Mesodermal cell (in vitro differentiated cells): ENCODE data around the gene HSH2D.
"Not testable (repeated sequence)": the region's sequence is repeated elsewhere in the genome, so short reads cannot be mapped to it uniquely, and the experiment has no call there.

Experiments used
- H3K27ac ChIP-seq: 2 replicates; pipeline ENCODE4 v1.7.0; 2013; ENCODE audit warnings: mild to moderate bottlenecking, low read depth, low read length, moderate library complexity; ENCODE audit not compliant: severe bottlenecking
- H3K36me3 ChIP-seq: 2 replicates; pipeline ENCODE4 v1.7.1; 2013; ENCODE audit warnings: mild to moderate bottlenecking, low read length, moderate library complexity; ENCODE audit not compliant: control insufficient read depth, insufficient read depth
- H3K4me1 ChIP-seq: one replicate; pipeline ENCODE4 v1.7.1; 2013; ENCODE audit warnings: mild to moderate bottlenecking, low read length; ENCODE audit not compliant: insufficient read depth, control insufficient read depth, poor library complexity, severe bottlenecking
- H3K4me3 ChIP-seq: 2 replicates; pipeline ENCODE4 v1.7.0; 2013; ENCODE audit warnings: low read length, control low read depth, mild to moderate bottlenecking; ENCODE audit not compliant: insufficient read depth, poor library complexity, severe bottlenecking; ENCODE audit errors: extremely low read depth
- H3K9me3 ChIP-seq: 2 replicates; pipeline ENCODE4 v1.7.1; 2013; ENCODE audit warnings: mild to moderate bottlenecking, low read length, moderate library complexity; ENCODE audit not compliant: control insufficient read depth
- WGBS, 2 experiments: methylation state at CpG; one replicate each; pipeline ENCODE4 v1.1.5; 2013; ENCODE audit warnings: missing lambda C conversion rate in 2 of 2; ENCODE audit not compliant: insufficient coverage in 2 of 2; 5-methylcytosine and 5-hydroxymethylcytosine counted together

Gene HSH2D

DNA sequence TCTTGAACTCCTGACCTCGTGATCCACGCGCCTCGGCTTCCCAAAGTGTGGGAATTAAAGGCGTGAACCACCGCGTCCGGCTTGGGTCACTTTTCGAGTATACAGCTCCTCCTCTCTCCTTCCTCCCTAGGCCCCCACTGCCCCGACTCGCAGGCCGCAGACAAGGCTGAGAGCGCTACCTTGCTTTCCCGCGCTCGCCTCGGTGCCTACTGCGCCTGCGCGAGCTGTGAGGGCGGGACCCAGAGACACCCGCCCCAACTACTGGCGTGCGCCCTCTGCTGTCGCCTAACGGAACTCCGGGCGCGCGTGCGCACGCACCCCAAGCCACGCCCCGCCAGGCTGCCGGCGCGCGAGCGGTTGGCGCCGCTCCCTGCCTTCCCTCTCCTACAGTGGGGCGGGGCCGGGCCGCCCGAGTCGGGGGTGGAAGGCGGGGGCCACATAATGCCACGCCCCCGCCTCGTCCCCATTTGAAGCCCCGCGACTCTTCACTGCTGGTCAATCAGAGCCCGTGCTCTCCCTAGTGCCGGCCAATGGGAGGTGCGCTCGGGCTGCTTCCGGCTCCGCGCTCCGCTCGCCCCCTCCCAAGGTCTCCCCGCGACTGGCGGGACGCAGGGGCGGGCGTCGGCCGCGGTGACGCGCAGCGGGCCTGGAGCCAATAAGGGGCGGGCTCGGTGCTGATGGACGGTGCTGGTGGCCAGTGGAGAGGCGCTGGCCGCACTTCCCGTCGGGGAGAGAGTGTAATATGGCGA is 32.2 kb upstream of the HSH2D start, which contains the start of gene RAB8A:
Gene RAB8A (plus strand): TSS at position 730 of the 749 bp plus-strand sequence. CDS start 13 bp downstream, at position 743.
- Histone ChIP-seq H3K9me3 (no peaks in the 10 kb centered on the region), H3K36me3 (peaks cover 31% of the 10 kb centered on the region), H3K27ac (peak within 1 kb of the TSS; percentile 69), H3K4me3 (peak within 1 kb of the TSS; percentile 100), H3K4me1 (peaks cover 14% of the 10 kb centered on the region)
- WGBS, 2 experiments, result 2 to 4% methylated on average over 53 to 56 of the region's 81 CpGs

DNA sequence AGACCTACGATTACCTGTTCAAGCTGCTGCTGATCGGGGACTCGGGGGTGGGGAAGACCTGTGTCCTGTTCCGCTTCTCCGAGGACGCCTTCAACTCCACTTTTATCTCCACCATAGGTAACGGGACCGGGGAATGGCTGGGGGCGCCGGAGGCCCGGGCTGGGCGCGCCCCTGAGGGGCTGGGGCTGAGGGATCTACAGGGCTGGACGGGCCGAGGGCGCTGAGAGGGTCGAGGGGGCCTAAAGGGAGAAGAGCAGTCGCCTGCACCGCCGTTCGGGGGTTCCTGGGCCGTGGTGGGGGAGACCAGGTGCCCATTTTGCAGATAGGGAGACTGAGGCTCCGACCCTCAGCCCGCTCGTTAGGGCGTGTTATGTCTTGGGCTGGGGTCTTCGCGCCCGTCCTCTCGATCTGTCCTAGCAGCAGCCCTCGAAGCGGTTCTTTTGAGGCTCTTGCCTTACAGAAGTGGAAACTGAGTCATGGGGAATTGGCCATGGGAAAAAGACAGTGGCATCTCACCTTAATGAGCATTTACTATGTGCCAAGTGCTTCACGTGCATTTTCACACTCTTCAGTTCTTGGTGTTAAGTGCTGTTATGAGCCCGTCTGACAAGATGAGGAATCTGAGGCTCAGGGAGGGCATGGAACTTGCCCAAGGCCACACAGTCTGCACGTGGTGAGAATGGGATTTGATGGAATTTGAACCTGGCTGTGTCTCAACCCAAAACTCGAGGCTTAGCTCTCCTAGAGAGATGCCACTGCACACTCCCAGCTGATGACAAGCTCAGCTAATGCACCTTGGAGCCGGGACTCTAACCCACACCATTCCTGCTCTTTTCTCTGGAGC is 31.4 kb upstream of the HSH2D start:
- Histone ChIP-seq H3K36me3 (peaks cover 36% of the 10 kb centered on the region), H3K4me1 (peaks cover 14% of the 10 kb centered on the region), H3K9me3 (no peaks in the 10 kb centered on the region), H3K4me3 (peak overlapping the region; percentile 100), H3K27ac (peak overlapping the region; percentile 69)
- 3 to 5% methylated on average over 22 to 27 of the region's 37 CpGs for WGBS, 2 experiments

- Histone ChIP-seq H3K9me3 (no peaks in the 10 kb centered on the region), H3K4me3 (peak overlapping the region; percentile 100), H3K36me3 (peaks cover 39% of the 10 kb centered on the region), H3K4me1 (peaks cover 14% of the 10 kb centered on the region), H3K27ac (peak overlapping the region; percentile 10)
- WGBS, 2 experiments, result 83 to 92% methylated on average over 1 of the region's 2 CpGs
Observed at GRCh38 chr19:16112778-16113177, 30.7 kb upstream of the HSH2D start.

DNA sequence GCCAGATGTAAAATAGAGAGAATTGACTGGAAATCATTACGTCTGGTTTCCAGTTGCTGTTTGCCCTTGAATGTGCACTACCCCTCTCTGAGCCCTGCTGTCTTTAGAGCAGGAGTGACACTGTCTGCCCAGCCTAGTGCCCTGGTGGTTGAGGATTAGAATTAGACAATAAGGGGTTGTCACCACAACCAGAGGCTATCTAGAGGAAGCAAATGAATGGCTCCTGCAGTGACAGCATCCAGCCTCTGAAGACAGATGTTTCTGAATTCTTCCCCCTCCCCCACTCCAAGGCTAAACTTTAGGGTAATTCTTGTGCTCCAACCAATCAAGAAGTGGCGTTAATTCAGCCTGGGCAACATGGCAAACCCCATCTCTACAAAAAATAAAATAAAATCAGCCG is 29.8 kb upstream of the HSH2D start:
- WGBS, 2 experiments, result 63 to 100% methylated on average over 2 to 3 of the region's 3 CpGs

DNA sequence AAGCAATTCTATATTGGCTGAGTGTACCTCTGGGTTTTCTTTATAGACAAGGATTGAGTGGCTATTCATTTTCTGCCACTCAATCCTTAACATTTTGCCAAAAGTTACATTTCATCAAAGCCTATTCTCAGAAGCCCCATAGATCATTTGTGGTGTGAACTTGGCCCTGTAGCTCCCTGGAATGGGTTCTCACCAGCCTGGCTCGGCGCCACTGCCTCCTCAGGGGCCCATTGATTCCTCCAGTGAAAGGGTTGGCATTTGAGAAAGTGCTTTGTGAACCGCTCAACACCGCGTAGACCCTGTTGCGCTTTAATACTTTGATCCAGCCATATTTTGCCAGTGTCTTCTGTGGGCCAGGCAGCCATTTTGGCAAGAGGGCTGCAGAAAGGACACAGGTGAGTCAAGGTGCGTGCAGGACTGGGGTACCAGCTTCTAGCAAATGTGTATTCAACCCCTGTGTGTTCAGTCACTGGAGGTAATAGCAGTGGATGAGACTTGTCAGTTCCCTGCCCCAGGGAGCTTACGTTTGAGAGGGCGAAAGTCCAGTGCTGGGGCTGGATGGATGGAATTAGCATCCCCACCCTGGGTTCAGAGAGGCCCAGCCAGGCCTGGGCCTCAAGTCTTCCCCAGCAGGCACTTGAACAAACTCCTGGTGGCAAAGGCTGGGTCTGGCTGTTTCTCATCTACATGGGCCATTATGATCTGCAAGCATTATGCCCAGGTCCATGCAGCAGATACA is 28.0 kb upstream of the HSH2D start:
- Histone ChIP-seq H3K4me3 (no peak overlapping the region), H3K27ac (peak overlapping the region; percentile 10), H3K36me3 (peaks cover 66% of the 10 kb centered on the region), H3K4me1 (peaks cover 14% of the 10 kb centered on the region), H3K9me3 (no peaks in the 10 kb centered on the region)
- 94 to 96% methylated on average over 8 to 9 of the region's 9 CpGs for whole genome bisulfite sequencing, 2 experiments

More for the DNA sequence above, 29.8 kb upstream of the HSH2D start:
- peaks cover 49% of the 10 kb centered on the region for H3K36me3 ChIP-seq
- no peaks in the 10 kb centered on the region for H3K9me3 ChIP-seq
- no peak overlapping the region for H3K4me3 ChIP-seq
- H3K27ac ChIP-seq, result no peak overlapping the region
- H3K4me1 ChIP-seq, result peaks cover 14% of the 10 kb centered on the region

DNA sequence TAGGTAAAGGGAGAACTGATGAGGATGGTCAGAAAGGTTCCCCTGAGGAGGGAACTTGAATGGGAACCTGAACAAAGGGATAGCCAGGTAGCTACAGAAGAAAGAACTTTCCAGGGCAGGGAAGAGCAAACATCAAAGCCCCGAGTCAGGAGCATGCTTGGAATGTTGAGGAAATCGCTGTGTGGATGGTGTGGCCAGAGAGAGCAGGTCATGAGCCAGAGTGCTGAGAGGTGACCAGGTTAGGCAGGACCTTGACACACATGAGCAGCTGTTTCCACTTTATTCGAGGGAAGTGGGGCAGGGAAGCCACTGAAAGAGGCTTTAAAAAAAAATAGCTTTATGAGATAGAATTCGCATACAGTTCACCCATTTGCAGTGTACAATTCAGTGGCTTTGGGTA is 27.4 kb upstream of the HSH2D start:
- peaks cover 70% of the 10 kb centered on the region for H3K36me3 ChIP-seq
- 93 to 98% methylated on average over 2 to 4 of the region's 4 CpGs for WGBS, 2 experiments
- H3K27ac ChIP-seq, result no peak overlapping the region
- no peaks in the 10 kb centered on the region for H3K9me3 ChIP-seq
- peaks cover 14% of the 10 kb centered on the region for H3K4me1 ChIP-seq
- H3K4me3 ChIP-seq, result no peak overlapping the region

DNA sequence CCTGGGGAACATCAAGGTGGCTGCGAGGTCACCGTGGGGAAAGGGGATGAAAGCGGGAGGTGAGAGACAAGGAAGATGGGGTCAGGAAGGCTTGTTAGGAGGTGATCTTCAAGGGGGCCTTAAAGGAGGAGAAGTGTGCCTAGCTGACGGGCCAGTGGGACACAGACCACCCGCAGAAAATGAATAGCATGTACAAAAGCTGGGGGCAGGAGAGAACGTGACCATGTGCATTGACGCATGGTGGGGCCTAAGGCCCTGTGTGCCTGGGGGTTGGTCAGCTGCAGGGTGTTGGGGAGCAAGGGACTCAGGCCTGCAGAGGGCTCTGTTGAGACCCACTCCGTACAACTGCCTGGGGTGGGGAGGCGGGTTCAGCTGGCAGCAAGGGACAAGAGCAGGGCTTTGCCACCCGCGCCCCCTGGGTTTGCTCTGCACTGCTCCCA is 25.9 kb upstream of the HSH2D start:
- Histone ChIP-seq H3K27ac (no peak overlapping the region), H3K9me3 (no peaks in the 10 kb centered on the region), H3K4me3 (no peak overlapping the region), H3K36me3 (peaks cover 85% of the 10 kb centered on the region), H3K4me1 (peaks cover 10% of the 10 kb centered on the region)
- 91 to 99% methylated on average over 9 to 11 of the region's 11 CpGs for WGBS, 2 experiments

GRCh38 chr19:16118489-16119033 is 24.9 kb upstream of the HSH2D start:
- H3K9me3 ChIP-seq, result no peaks in the 10 kb centered on the region
- H3K4me1 ChIP-seq, result peaks cover 4% of the 10 kb centered on the region
- WGBS, 2 experiments, result 97 to 99% methylated on average over 9 to 10 of the region's 12 CpGs
- no peak overlapping the region for H3K4me3 ChIP-seq
- peaks cover 87% of the 10 kb centered on the region for H3K36me3 ChIP-seq
- H3K27ac ChIP-seq, result no peak overlapping the region

DNA sequence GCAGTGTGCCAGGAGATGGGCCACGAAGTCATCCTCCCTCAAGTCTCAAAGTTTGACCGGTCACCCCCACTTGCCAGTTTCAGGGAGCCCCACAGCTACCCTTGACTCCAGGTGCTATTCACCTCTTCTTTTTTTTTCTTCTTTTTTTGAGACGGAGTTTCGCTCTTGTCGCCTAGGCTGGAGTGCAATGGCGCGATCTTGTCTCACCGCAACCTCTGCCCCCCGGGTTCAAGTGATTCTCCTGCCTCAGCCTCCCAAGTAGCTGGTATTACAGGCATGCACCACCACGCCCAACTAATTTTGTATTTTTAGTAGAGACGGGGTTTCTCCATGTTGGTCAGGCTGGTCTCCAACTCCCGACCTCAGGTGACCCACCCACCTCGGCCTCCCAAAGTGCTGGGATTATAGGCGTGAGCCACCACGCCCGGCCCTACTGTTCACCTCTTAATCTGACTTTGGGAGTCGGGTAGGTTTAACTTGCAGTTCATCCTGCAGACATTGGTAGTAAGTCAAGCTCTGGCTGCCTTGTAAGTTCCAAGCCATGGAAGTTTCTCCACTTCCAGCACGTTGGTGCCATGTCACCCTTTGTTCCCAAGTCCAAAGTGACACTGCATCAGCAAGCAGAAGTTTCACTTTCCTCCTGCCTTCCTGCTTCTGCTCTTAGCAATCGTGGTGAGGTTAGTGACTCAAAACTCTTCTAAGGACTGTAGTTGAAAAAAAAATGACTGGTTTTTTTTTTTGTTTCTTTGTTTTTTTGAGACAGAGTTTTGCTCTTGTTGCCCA is 24.2 kb upstream of the HSH2D start:
- H3K36me3 ChIP-seq, result peaks cover 90% of the 10 kb centered on the region
- H3K4me3 ChIP-seq, H3K27ac ChIP-seq, H3K4me1 ChIP-seq, H3K9me3 ChIP-seq: not testable (repeated sequence)
- 94 to 96% methylated on average over 12 to 19 of the region's 19 CpGs for WGBS, 2 experiments
